Loucy (cell line): ENCODE measurements around the gene USP44.

Experiments used
- H2AFZ ChIP-seq: fragments of 200-600 bp; sonication (generic); 2 replicates; pipeline ENCODE4 v1.6.0; 2016; ENCODE audit warnings: antibody characterized with exemption, mild to moderate bottlenecking, low read length, moderate library complexity
- H3F3A ChIP-seq: fragments of 200-600 bp; 2 replicates; pipeline ENCODE4 v1.6.0; 2016; ENCODE audit warnings: antibody characterized with exemption, low read depth, mild to moderate bottlenecking
- H3K27me3 ChIP-seq: fragments of 200-600 bp; sonication (generic); 2 replicates; pipeline ENCODE4 v1.6.1; 2014; ENCODE audit warnings: low read length, mild to moderate bottlenecking; ENCODE audit not compliant: insufficient read depth, poor library complexity, severe bottlenecking
- H3K36me3 ChIP-seq: fragments of 200-600 bp; sonication (generic); 2 replicates; pipeline ENCODE4 v1.6.1; 2016; ENCODE audit warnings: low read length; ENCODE audit not compliant: insufficient read depth
- H3K4me1 ChIP-seq: fragments of 200-600 bp; sonication (generic); 2 replicates; pipeline ENCODE4 v1.5.1; 2014; ENCODE audit warnings: low read length, mild to moderate bottlenecking; ENCODE audit not compliant: insufficient read depth, poor library complexity, severe bottlenecking
- H3K4me2 ChIP-seq: fragments of 200-600 bp; sonication (generic); 2 replicates; pipeline ENCODE4 v1.6.0; 2014; ENCODE audit warnings: antibody characterized with exemption, low read length, low read depth, mild to moderate bottlenecking; ENCODE audit not compliant: poor library complexity, severe bottlenecking
- H3K4me3 ChIP-seq: fragments of 200-600 bp; sonication (generic); 2 replicates; pipeline ENCODE4 v1.5.1; 2014; ENCODE audit warnings: low read length, mild to moderate bottlenecking, mixed read lengths; ENCODE audit not compliant: poor library complexity, severe bottlenecking
- H3K79me2 ChIP-seq: fragments of 200-600 bp; sonication (generic); 2 replicates; pipeline ENCODE4 v1.6.1; 2014; ENCODE audit warnings: low read length; ENCODE audit not compliant: insufficient read depth
- H3K9ac ChIP-seq: fragments of 200-600 bp; sonication (generic); 2 replicates; pipeline ENCODE4 v1.6.0; 2014; ENCODE audit warnings: mild to moderate bottlenecking, low read depth, low read length, moderate library complexity; ENCODE audit not compliant: poor library complexity, severe bottlenecking
- H3K9me2 ChIP-seq: fragments of 200-600 bp; sonication (generic); replicated peaks from 2 replicates; pipeline ENCODE4 v1.6.1; 2016; ENCODE audit warnings: low read depth, low read length, mixed read lengths
- H3K9me3 ChIP-seq: fragments of 200-600 bp; sonication (generic); 2 replicates; pipeline ENCODE4 v1.6.1; 2014; ENCODE audit warnings: mild to moderate bottlenecking, antibody characterized with exemption, low read length, low read depth; ENCODE audit not compliant: insufficient read depth
- H4K20me1 ChIP-seq: fragments of 200-600 bp; sonication (generic); 2 replicates; pipeline ENCODE4 v1.6.0; 2014; ENCODE audit warnings: antibody characterized with exemption, low read length, mild to moderate bottlenecking; ENCODE audit not compliant: insufficient read depth, poor library complexity, severe bottlenecking
- EZH2phosphoT487 ChIP-seq: fragments of 200-600 bp; IDR thresholded peaks from 2 replicates; pipeline ENCODE4 v1.6.1; 2018; ENCODE audit warnings: antibody characterized with exemption, mild to moderate bottlenecking, moderate library complexity, borderline replicate concordance
- TF ChIP-seq, protein P1 (sequence below): fragments of 200-600 bp; sonication (generic); conservative IDR thresholded peaks from 2 replicates; pipeline ENCODE4 v1.5.1; 2014; ENCODE audit warnings: mild to moderate bottlenecking, antibody characterized with exemption, low read length

The USP44 gene

DNA sequence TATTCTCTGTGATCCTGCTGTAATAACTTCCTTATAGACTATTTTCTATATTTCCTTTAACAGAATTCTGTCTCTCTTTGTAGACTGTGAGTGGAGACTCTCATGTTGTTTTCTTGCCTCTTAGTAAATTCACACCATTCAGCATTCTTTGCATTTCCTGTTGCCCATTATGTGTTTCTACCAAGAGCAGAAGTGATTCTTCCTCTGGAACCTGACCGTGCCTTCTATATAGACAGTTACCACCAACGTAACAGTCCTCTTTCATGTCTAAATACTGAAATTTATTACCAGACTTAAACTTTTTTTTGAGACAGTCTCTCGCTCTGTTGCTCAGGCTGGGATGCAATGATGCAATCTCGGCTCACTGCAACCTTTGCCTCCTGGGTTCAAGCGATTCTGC lies 46.2 kb downstream of the USP44 start:
- Histone ChIP-seq H3K9ac (no peak overlapping the region), H3K9me3 (no peaks in the 10 kb centered on the region)

DNA sequence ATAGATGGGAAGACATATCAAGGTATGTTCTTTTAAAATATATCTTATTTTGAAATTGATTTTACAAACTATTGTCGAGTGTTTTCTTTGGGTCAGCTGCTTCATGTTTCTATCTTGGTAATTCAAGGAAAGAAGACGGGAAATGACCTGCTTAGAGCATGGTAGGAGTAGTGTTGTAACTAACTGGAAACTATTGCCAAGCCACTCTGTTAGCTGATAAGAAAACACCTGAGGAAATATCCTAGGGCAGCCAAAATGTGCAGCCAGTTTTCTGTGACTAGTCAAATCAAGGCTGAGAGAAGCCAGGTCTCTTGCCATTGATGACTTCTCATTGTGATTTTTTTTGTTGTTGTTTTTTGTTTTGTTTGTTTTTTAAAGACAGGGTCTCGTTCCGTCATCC lies 47.1 kb downstream of the USP44 start:
- no peaks in the 10 kb centered on the region for H3K9me2 ChIP-seq
- H3K36me3 ChIP-seq, result peaks cover 71% of the 10 kb centered on the region
- H3K9ac ChIP-seq, result no peak overlapping the region
- H3K27me3 ChIP-seq, result no peaks in the 10 kb centered on the region
- no peaks in the 10 kb centered on the region for H4K20me1 ChIP-seq
- H3F3A ChIP-seq, result no peaks in the 10 kb centered on the region
- no peak overlapping the region for H3K4me3 ChIP-seq
- no peak overlapping the region for H3K4me2 ChIP-seq
- peaks cover 16% of the 10 kb centered on the region for H3K79me2 ChIP-seq
- H3K4me1 ChIP-seq, result no peaks in the 10 kb centered on the region
- no peak overlapping the region for H2AFZ ChIP-seq
- TF ChIP-seq, protein P1, sequence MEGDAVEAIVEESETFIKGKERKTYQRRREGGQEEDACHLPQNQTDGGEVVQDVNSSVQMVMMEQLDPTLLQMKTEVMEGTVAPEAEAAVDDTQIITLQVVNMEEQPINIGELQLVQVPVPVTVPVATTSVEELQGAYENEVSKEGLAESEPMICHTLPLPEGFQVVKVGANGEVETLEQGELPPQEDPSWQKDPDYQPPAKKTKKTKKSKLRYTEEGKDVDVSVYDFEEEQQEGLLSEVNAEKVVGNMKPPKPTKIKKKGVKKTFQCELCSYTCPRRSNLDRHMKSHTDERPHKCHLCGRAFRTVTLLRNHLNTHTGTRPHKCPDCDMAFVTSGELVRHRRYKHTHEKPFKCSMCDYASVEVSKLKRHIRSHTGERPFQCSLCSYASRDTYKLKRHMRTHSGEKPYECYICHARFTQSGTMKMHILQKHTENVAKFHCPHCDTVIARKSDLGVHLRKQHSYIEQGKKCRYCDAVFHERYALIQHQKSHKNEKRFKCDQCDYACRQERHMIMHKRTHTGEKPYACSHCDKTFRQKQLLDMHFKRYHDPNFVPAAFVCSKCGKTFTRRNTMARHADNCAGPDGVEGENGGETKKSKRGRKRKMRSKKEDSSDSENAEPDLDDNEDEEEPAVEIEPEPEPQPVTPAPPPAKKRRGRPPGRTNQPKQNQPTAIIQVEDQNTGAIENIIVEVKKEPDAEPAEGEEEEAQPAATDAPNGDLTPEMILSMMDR, result no peak
- TF ChIP-seq EZH2phosphoT487, result no peak
- H3K9me3 ChIP-seq, result no peaks in the 10 kb centered on the region

More for the DNA sequence above, 46.2 kb downstream of the USP44 start:
- H3K4me2 ChIP-seq, result no peak overlapping the region
- peaks cover 70% of the 10 kb centered on the region; the same call in 1 of the 2 replicates for H3K36me3 ChIP-seq
- H2AFZ ChIP-seq, result no peak overlapping the region
- TF ChIP-seq, protein P1, result no peak
- TF ChIP-seq EZH2phosphoT487, result no peak
- no peaks in the 10 kb centered on the region for H4K20me1 ChIP-seq
- H3K9me2 ChIP-seq, result no peaks in the 10 kb centered on the region
- no peak overlapping the region for H3K4me3 ChIP-seq
- no peaks in the 10 kb centered on the region for H3K4me1 ChIP-seq
- no peaks in the 10 kb centered on the region for H3F3A ChIP-seq
- no peaks in the 10 kb centered on the region for H3K27me3 ChIP-seq
- peaks cover 16% of the 10 kb centered on the region for H3K79me2 ChIP-seq

DNA sequence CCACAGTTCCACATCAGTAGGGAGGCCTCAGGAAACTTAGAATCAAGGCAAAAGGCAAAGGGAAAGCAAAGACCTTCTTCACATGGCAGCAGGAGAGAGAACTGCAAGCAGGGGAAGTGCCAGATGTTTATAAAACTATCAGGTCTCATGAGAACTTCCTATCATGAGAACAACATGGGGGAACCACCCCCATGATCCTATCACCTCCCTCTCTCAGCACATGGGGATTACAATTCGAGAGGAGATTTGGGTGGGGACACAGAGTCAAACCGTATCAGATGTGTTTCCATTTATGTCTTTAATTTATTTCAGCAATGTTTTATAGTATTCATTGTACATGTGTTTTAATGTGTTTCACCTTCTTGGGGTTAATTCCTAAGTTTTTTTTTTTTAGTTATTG lies 51.5 kb downstream of the USP44 start:
- Histone ChIP-seq H3K27me3 (no peaks in the 10 kb centered on the region), H3K9me2 (no peaks in the 10 kb centered on the region), H3K36me3 (peaks cover 78% of the 10 kb centered on the region), H3K79me2 (peaks cover 16% of the 10 kb centered on the region), H2AFZ (no peak overlapping the region), H3K9ac (no peak overlapping the region), H3K4me1 (no peaks in the 10 kb centered on the region), H3K9me3 (no peaks in the 10 kb centered on the region), H4K20me1 (no peaks in the 10 kb centered on the region), H3K4me2 (no peak overlapping the region), H3F3A (no peaks in the 10 kb centered on the region), H3K4me3 (no peak overlapping the region)
- TF ChIP-seq, protein P1, result no peak
- TF ChIP-seq EZH2phosphoT487, result no peak
